Measurements from ENCODE around the gene TNFRSF6B. TPM values are rescaled to one million over a fixed set of nuclear protein-coding genes. Genes with fewer than 3 reads are reported as not detected.

Gene TNFRSF6B
- total RNA-seq, 3 donors from 2014 or later (not counting 1 experiment from before 2014, with no cell fraction given) = not detected

GRCh38 chr20:63745961-63746731 is 49.7 kb downstream of the TNFRSF6B start:
- DNase-seq = no peak
- Histone ChIP-seq H3K4me3 (ENCODE audit: low read length) (no peak overlapping the region), H3K27ac (ENCODE audit: low read length) (no peak overlapping the region), H3K4me1 (ENCODE audit: control insufficient read depth, insufficient read depth, low read length) (peaks cover 22% of the 10 kb centered on the region), H3K27me3 (ENCODE audit: control insufficient read depth, insufficient read depth, low read length) (no peaks in the 10 kb centered on the region), H3K9me3 (ENCODE audit: control insufficient read depth, insufficient read depth, low read length) (no peaks in the 10 kb centered on the region), H3K36me3 (ENCODE audit: control insufficient read depth, insufficient read depth, low read length) (peaks cover 11% of the 10 kb centered on the region)
- H3K9me3 Mint-ChIP-seq = no peaks in the 10 kb centered on the region
- WGBS (ENCODE audit: insufficient coverage) = 90% methylated on average over 26 of the region's 26 CpGs
- no peak overlapping the region for H3K4me3 Mint-ChIP-seq
- no peak overlapping the region for H3K27ac Mint-ChIP-seq
- no peaks in the 10 kb centered on the region for H3K36me3 Mint-ChIP-seq
- no peak for ATAC-seq
- TF ChIP-seq, protein P1, sequence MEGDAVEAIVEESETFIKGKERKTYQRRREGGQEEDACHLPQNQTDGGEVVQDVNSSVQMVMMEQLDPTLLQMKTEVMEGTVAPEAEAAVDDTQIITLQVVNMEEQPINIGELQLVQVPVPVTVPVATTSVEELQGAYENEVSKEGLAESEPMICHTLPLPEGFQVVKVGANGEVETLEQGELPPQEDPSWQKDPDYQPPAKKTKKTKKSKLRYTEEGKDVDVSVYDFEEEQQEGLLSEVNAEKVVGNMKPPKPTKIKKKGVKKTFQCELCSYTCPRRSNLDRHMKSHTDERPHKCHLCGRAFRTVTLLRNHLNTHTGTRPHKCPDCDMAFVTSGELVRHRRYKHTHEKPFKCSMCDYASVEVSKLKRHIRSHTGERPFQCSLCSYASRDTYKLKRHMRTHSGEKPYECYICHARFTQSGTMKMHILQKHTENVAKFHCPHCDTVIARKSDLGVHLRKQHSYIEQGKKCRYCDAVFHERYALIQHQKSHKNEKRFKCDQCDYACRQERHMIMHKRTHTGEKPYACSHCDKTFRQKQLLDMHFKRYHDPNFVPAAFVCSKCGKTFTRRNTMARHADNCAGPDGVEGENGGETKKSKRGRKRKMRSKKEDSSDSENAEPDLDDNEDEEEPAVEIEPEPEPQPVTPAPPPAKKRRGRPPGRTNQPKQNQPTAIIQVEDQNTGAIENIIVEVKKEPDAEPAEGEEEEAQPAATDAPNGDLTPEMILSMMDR (IDR thresholded peaks at IDR 0.05) = no peak
- H3K4me1 Mint-ChIP-seq = peaks cover 0 to 6% of the 10 kb centered on the region in 2 donors
- no peaks in the 10 kb centered on the region for H3K27me3 Mint-ChIP-seq (ENCODE audit: low read depth in 2 of 2)
- intact Hi-C loops (cut with micrococcal nuclease) = no loop called here

DNA sequence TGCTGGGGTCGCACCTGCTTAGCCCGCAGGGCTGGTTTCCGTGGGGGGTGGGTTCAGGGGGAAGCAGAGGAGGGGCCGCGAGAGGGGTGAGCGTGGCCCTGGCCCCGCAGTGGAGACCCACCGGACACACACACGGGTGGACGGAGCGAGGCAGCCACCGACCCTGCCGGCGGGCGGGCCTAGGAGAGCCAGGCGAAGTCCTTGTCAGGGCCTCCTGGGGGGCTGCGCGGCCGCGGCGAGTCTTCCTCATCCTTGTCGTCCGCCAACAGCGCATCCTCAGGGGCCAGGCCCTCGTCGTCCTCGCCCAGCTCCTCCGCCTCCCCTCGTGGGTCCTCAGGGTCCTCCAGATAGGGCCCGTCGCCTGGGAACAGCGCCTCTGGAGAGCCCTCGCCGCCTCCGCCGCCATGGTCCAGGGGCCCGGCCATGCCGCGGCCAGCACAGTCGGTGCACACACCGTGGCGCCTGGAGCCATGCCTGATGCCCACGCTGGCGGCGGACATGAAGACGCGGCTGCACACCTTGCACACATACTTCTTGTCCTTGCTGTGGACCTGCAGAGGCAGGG is 50.4 kb downstream of the TNFRSF6B start:
- ATAC-seq (no peak), DNase-seq (no peak)
- WGBS (ENCODE audit: insufficient coverage) = 95% methylated on average over 47 of the region's 47 CpGs

DNA sequence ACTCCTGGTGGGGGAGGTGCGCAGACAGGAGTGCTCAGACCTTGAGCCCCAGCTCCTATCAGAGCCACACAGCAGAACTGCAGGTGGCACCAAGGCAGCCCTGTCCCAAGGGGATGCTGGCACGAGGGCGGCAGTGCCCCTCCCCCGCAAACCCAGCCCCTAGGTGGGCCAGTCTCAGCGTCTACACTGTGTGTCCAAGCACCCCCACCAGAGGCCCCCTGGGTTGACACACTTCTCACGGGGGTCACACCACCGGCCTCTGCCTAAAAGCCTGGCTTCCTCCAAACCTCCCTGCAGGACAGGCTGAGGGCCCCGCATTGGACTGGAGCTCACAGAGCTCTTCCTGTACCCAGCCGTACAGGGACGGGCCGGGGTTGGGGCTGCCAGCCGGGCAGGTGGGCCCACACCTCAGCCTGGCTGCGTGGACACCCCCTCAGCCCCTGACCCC is 51.2 kb downstream of the TNFRSF6B start:
- ATAC-seq (no peak), DNase-seq (no peak)
- no peaks in the 10 kb centered on the region for H3K27me3 ChIP-seq (ENCODE audit: control insufficient read depth, insufficient read depth, low read length)
- H3K36me3 ChIP-seq (ENCODE audit: control insufficient read depth, insufficient read depth, low read length) = peaks cover 2% of the 10 kb centered on the region
- TF ChIP-seq, protein P1 (IDR thresholded peaks at IDR 0.05) = no peak
- Mint-ChIP-seq H3K36me3 (no peaks in the 10 kb centered on the region), H3K27ac (no peak overlapping the region), H3K4me3 (no peak overlapping the region), H3K27me3 (ENCODE audit: low read depth in 2 of 2) (no peaks in the 10 kb centered on the region), H3K9me3 (no peaks in the 10 kb centered on the region), H3K4me1 (peaks cover 0 to 9% of the 10 kb centered on the region in 2 donors)
- no peaks in the 10 kb centered on the region for H3K9me3 ChIP-seq (ENCODE audit: control insufficient read depth, insufficient read depth, low read length)
- WGBS (ENCODE audit: insufficient coverage) = 88% methylated on average over 13 of the region's 13 CpGs
- H3K4me3 ChIP-seq (ENCODE audit: low read length) = no peak overlapping the region
- intact Hi-C loops (cut with micrococcal nuclease) = no loop called here
- H3K27ac ChIP-seq (ENCODE audit: low read length) = no peak overlapping the region
- H3K4me1 ChIP-seq (ENCODE audit: control insufficient read depth, insufficient read depth, low read length) = peaks cover 25% of the 10 kb centered on the region

More for the DNA sequence above, 50.4 kb downstream of the TNFRSF6B start:
- Mint-ChIP-seq H3K27ac (no peak overlapping the region), H3K4me3 (no peak overlapping the region), H3K27me3 (ENCODE audit: low read depth in 2 of 2) (no peaks in the 10 kb centered on the region), H3K4me1 (peaks cover 0 to 6% of the 10 kb centered on the region in 2 donors), H3K9me3 (no peaks in the 10 kb centered on the region), H3K36me3 (no peaks in the 10 kb centered on the region)
- H3K27ac ChIP-seq (ENCODE audit: low read length) = no peak overlapping the region
- intact Hi-C loops (cut with micrococcal nuclease) = no loop called here
- no peaks in the 10 kb centered on the region for H3K27me3 ChIP-seq (ENCODE audit: control insufficient read depth, insufficient read depth, low read length)
- H3K9me3 ChIP-seq (ENCODE audit: control insufficient read depth, insufficient read depth, low read length) = no peaks in the 10 kb centered on the region
- TF ChIP-seq, protein P1 (IDR thresholded peaks at IDR 0.05) = no peak
- peaks cover 6% of the 10 kb centered on the region for H3K36me3 ChIP-seq (ENCODE audit: control insufficient read depth, insufficient read depth, low read length)
- peaks cover 23% of the 10 kb centered on the region for H3K4me1 ChIP-seq (ENCODE audit: control insufficient read depth, insufficient read depth, low read length)
- H3K4me3 ChIP-seq (ENCODE audit: low read length) = no peak overlapping the region

Other genes starting within 250 kb of the TNFRSF6B start
- not detected for gene KCNQ2, start 224.0 kb upstream of the TNFRSF6B start, total RNA-seq
- under 1 TPM; 0.14 to 0.86 (median 0.35) TPM for gene EEF1A2, start 197.6 kb upstream of the TNFRSF6B start, total RNA-seq
- 100 to 1,000 TPM in 2 of 3 donors, 10 to 100 TPM in 1; 95.5 to 197 (median 159) TPM for gene PPDPF, start 175.9 kb upstream of the TNFRSF6B start, total RNA-seq
- under 1 TPM in 2 of 3 donors, not detected in 1; 0.16 to 0.48 TPM for gene PTK6, start 159.3 kb upstream of the TNFRSF6B start, total RNA-seq
- under 1 TPM in 2 of 3 donors, not detected in 1; 0.16 to 0.23 TPM for gene SRMS, start 148.9 kb upstream of the TNFRSF6B start, total RNA-seq
- gene FNDC11, start 142.5 kb upstream of the TNFRSF6B start, total RNA-seq = under 1 TPM; 0.19 to 0.75 (median 0.25) TPM
- gene HELZ2, start 122.4 kb upstream of the TNFRSF6B start, total RNA-seq = 10 to 100 TPM; 85.2 to 90.7 (median 89.4) TPM
- 10 to 100 TPM; 11.7 to 15.1 (median 14.6) TPM for gene GMEB2, start 69.6 kb upstream of the TNFRSF6B start, total RNA-seq
- gene STMN3, start 43.2 kb upstream of the TNFRSF6B start, total RNA-seq = 10 to 100 TPM in 1 of 3 donors, 1 to 10 TPM in 2; 6.7 to 12.9 (median 8.3) TPM
- gene RTEL1, start 38.3 kb upstream of the TNFRSF6B start, total RNA-seq = 10 to 100 TPM; 36.3 to 52.0 (median 40.4) TPM
- gene ARFRP1, start 11.3 kb downstream of the TNFRSF6B start, total RNA-seq = 10 to 100 TPM; 43.9 to 55.8 (median 50.6) TPM
- gene ZGPAT, start 11.4 kb downstream of the TNFRSF6B start, total RNA-seq = 10 to 100 TPM; 39.3 to 47.7 (median 46.1) TPM
- 10 to 100 TPM; 86.5 to 94.4 (median 91.7) TPM for gene LIME1, start 40.0 kb downstream of the TNFRSF6B start, total RNA-seq
- 100 to 1,000 TPM in 1 of 3 donors, 10 to 100 TPM in 2; 90.4 to 100 (median 95.5) TPM for gene SLC2A4RG, start 43.1 kb downstream of the TNFRSF6B start, total RNA-seq
- gene ZBTB46, start 134.6 kb downstream of the TNFRSF6B start, total RNA-seq = 1 to 10 TPM; 1.1 TPM
- not detected for gene ABHD16B, start 164.8 kb downstream of the TNFRSF6B start, total RNA-seq
- gene TPD52L2, start 168.6 kb downstream of the TNFRSF6B start, total RNA-seq = 10 to 100 TPM; 36.8 to 47.2 (median 45.1) TPM
- gene DNAJC5, start 198.5 kb downstream of the TNFRSF6B start, total RNA-seq = 10 to 100 TPM; 27.5 to 45.1 (median 42.8) TPM

All from natural killer cell (primary cell).